DMS153 treated with DMSO at 0.1 percent for 48 hours (cell line): ENCODE data around the gene AGPAT4.

Experiments used
- DNase-seq: peaks from one replicate; lab custom pipeline; 2025; ENCODE audit not compliant: unreplicated experiment; lab: John Stamatoyannopoulos, UW

AGPAT4 gene

GRCh38 chr6:161080263-161080970, 193.4 kb downstream of the AGPAT4 start:
- DNase-seq: no peak
